Liver (tissue), 9 donors: ENCODE results near the gene RNLS. TPM values are rescaled to one million over a fixed set of nuclear protein-coding genes. Genes with fewer than 3 reads are reported as not detected.
"Not testable (repeated sequence)": the region's sequence is repeated elsewhere in the genome, so short reads cannot be mapped to it uniquely, and the experiment has no call there.

Experiments
- DNase-seq: peaks from one replicate; pipeline ENCODE4 v3.0.0-alpha.2; 2017; ENCODE audit warnings: low spot score
- H3K27ac ChIP-seq, 2 donors: one replicate each; pipeline ENCODE4 v1.7.0; 2013; ENCODE audit warnings: inconsistent platforms in 2 of 2, low read length in 2 of 2, control low read depth in 1 of 2, low read depth in 1 of 2, mild to moderate bottlenecking in 1 of 2
- H3K27me3 ChIP-seq, 4 donors: one replicate each; pipeline versions ENCODE4 v1.6.1 to v1.7.0; 2013; ENCODE audit warnings: low read length in 3 of 4, inconsistent platforms in 1 of 4, mild to moderate bottlenecking in 1 of 4, moderate library complexity in 1 of 4; ENCODE audit not compliant: control insufficient read depth in 4 of 4, insufficient read depth in 4 of 4
- H3K36me3 ChIP-seq, 4 donors: one replicate each; pipeline versions ENCODE4 v1.6.1 to v1.7.0; 2013; ENCODE audit warnings: low read length in 3 of 4, mild to moderate bottlenecking in 3 of 4, low read depth in 1 of 4, moderate library complexity in 1 of 4; ENCODE audit not compliant: control insufficient read depth in 4 of 4, insufficient read depth in 3 of 4
- H3K4me1 ChIP-seq, 4 donors: one replicate each; pipeline versions ENCODE4 v1.6.1 to v1.7.0; 2013; ENCODE audit warnings: low read length in 3 of 4, mild to moderate bottlenecking in 3 of 4, moderate library complexity in 1 of 4; ENCODE audit not compliant: control insufficient read depth in 4 of 4, insufficient read depth in 4 of 4
- H3K4me3 ChIP-seq, 3 donors: one replicate each; pipeline versions ENCODE4 v1.6.1 to v1.7.0; 2013; ENCODE audit warnings: low read length in 3 of 3, control low read depth in 1 of 3, low read depth in 1 of 3, mild to moderate bottlenecking in 1 of 3
- H3K9ac ChIP-seq, 2 donors: one replicate each; pipeline ENCODE4 v1.7.0; 2013; ENCODE audit warnings: low read length in 2 of 2, mild to moderate bottlenecking in 2 of 2, moderate library complexity in 2 of 2, control low read depth in 1 of 2, low read depth in 1 of 2
- H3K9me3 ChIP-seq, 4 donors: one replicate each; pipeline versions ENCODE4 v1.6.1 to v1.7.0; 2013; ENCODE audit warnings: low read length in 3 of 4; ENCODE audit not compliant: control insufficient read depth in 4 of 4
- EGR1 ChIP-seq, 2 donors: IDR thresholded peaks; 2 replicates each; pipeline ENCODE4 v1.6.1; 2016 to 2018; ENCODE audit warnings: antibody characterized with exemption in 2 of 2, low read depth in 2 of 2
- FOXA1 ChIP-seq: IDR thresholded peaks from 2 replicates; pipeline ENCODE4 v1.6.1; 2016; ENCODE audit warnings: antibody characterized with exemption
- HNF4A ChIP-seq, 2 donors: conservative IDR thresholded peaks; 2 replicates each; pipeline ENCODE4 v1.6.1; 2016; ENCODE audit warnings: antibody characterized with exemption in 2 of 2, mild to moderate bottlenecking in 2 of 2
- HNF4G ChIP-seq: IDR thresholded peaks from 2 replicates; pipeline ENCODE4 v1.6.1; 2016; ENCODE audit warnings: antibody characterized with exemption
- JUND ChIP-seq, 2 donors: IDR thresholded peaks; 2 replicates each; pipeline ENCODE4 v1.6.1; 2016; ENCODE audit warnings: antibody characterized with exemption in 2 of 2
- MAX ChIP-seq: IDR thresholded peaks from 2 replicates; pipeline ENCODE4 v1.6.1; 2016; ENCODE audit warnings: antibody characterized with exemption
- NR2F2 ChIP-seq: IDR thresholded peaks from 2 replicates; pipeline ENCODE4 v1.6.1; 2016; ENCODE audit warnings: antibody characterized with exemption
- RAD21 ChIP-seq, 2 donors: IDR thresholded peaks; 2 replicates each; pipeline ENCODE4 v1.6.1; 2016; ENCODE audit warnings: antibody characterized with exemption in 2 of 2, mild to moderate bottlenecking in 2 of 2
- RXRA ChIP-seq, 2 donors: IDR thresholded peaks; 2 replicates each; pipeline ENCODE4 v1.6.1; 2017 to 2018; ENCODE audit warnings: antibody characterized with exemption in 2 of 2, mild to moderate bottlenecking in 1 of 2
- SP1 ChIP-seq: IDR thresholded peaks from 2 replicates; pipeline ENCODE4 v1.6.1; 2018; ENCODE audit warnings: antibody characterized with exemption, mild to moderate bottlenecking
- TAF1 ChIP-seq: conservative IDR thresholded peaks from 2 replicates; pipeline ENCODE4 v1.6.1; 2016; ENCODE audit warnings: antibody characterized with exemption, mild to moderate bottlenecking
- YY1 ChIP-seq: IDR thresholded peaks from 2 replicates; pipeline ENCODE4 v1.6.1; 2016; ENCODE audit warnings: antibody characterized with exemption, mild to moderate bottlenecking
- WGBS: extraction: QIAGEN DNeasy Blood & Tissue Kit; methylation state at CpG from one replicate; pipeline ENCODE4 v1.1.7; 2013; 5-methylcytosine and 5-hydroxymethylcytosine counted together
- polyA plus RNA-seq, 2 donors: library from polyadenylated mRNA; stranded (reverse) in 1 of 2; unstranded in 1 of 2; fragments of 200-250 nt in 1 of 2; fragments of >200 nt in 1 of 2; fragmentation: Nextera tagmentation in 1 of 2; extraction: Ambion mirVana in 1 of 2; gene quantifications; one replicate each; pipeline versions ENCODE4 v1.2.1 to v1.2.3, GENCODE V29; 2013 to 2015
- total RNA-seq, 2 donors: library from RNA; depleted of rRNA; stranded (reverse); fragments of >200 nt; gene quantifications; one replicate each; pipeline ENCODE4 v1.2.3, GENCODE V29; 2014
- TF ChIP-seq, protein P1 (sequence below): IDR thresholded peaks from 2 replicates; pipeline ENCODE4 v1.6.1; 2016; ENCODE audit warnings: antibody characterized with exemption, mild to moderate bottlenecking
- TF ChIP-seq, protein P2 (sequence below): fragments of 150-350 bp; IDR thresholded peaks from 2 replicates; pipeline ENCODE4 v1.5.1; 2017; ENCODE audit warnings: improper control_type of control experiment, low read depth, low read length; ENCODE audit not compliant: missing input control
- donor health status: healthy.
- donor health status: healthy.
- donor health status: healthy.
- donor health status: healthy.
- donor health status: healthy.

The RNLS gene
- total and polyA plus RNA-seq, 4 donors: 4.1 to 12.4 (median 7.5) TPM

DNA sequence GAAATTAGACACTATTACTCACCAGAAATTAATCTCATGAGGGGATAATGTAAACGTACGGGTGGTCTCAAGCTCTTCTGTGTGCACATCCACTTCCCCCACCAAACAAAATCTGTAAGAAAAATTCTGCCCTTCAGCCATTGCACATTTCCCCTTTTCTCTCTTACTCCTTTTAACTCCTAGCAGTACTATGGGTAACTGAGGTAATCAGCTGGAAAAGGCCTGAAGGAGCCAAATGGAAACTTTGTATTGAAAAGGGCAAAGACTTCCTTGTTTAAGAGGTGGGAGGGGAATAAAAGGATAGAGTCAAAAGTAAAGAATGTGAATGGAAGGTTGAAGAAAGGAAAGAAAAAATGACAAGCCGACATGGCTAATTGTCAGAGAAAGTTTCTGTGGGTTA lies 273.8 kb downstream of the RNLS start:
- no peak overlapping the region for H3K9ac ChIP-seq
- no peaks in the 10 kb centered on the region for H3K36me3 ChIP-seq
- no peak for DNase-seq
- H3K9me3 ChIP-seq: no peaks in the 10 kb centered on the region
- H3K27ac ChIP-seq: no peak overlapping the region
- TF ChIP-seq YY1: no peak
- TF ChIP-seq, protein P1, sequence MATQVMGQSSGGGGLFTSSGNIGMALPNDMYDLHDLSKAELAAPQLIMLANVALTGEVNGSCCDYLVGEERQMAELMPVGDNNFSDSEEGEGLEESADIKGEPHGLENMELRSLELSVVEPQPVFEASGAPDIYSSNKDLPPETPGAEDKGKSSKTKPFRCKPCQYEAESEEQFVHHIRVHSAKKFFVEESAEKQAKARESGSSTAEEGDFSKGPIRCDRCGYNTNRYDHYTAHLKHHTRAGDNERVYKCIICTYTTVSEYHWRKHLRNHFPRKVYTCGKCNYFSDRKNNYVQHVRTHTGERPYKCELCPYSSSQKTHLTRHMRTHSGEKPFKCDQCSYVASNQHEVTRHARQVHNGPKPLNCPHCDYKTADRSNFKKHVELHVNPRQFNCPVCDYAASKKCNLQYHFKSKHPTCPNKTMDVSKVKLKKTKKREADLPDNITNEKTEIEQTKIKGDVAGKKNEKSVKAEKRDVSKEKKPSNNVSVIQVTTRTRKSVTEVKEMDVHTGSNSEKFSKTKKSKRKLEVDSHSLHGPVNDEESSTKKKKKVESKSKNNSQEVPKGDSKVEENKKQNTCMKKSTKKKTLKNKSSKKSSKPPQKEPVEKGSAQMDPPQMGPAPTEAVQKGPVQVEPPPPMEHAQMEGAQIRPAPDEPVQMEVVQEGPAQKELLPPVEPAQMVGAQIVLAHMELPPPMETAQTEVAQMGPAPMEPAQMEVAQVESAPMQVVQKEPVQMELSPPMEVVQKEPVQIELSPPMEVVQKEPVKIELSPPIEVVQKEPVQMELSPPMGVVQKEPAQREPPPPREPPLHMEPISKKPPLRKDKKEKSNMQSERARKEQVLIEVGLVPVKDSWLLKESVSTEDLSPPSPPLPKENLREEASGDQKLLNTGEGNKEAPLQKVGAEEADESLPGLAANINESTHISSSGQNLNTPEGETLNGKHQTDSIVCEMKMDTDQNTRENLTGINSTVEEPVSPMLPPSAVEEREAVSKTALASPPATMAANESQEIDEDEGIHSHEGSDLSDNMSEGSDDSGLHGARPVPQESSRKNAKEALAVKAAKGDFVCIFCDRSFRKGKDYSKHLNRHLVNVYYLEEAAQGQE: no peak
- no peak for TF ChIP-seq EGR1 (IDR thresholded peaks at IDR 0.05; ENCODE audit: low read depth in 2 of 2)
- no peak for TF ChIP-seq RXRA (IDR thresholded peaks at IDR 0.05)
- no peak for TF ChIP-seq TAF1
- no peak for TF ChIP-seq SP1
- no peak for TF ChIP-seq MAX
- no peak for TF ChIP-seq HNF4A (conservative IDR thresholded peaks at IDR 0.05)
- no peak for TF ChIP-seq HNF4G
- no peaks in the 10 kb centered on the region for H3K4me1 ChIP-seq
- no peaks in the 10 kb centered on the region for H3K27me3 ChIP-seq
- H3K4me3 ChIP-seq: no peak overlapping the region
- 95% methylated on average over 3 of the region's 3 CpGs for WGBS

- H3K36me3 ChIP-seq, DNase-seq, H3K4me3 ChIP-seq, H3K27ac ChIP-seq, H3K27me3 ChIP-seq, H3K4me1 ChIP-seq, H3K9me3 ChIP-seq, H3K9ac ChIP-seq: not testable (repeated sequence)
- 96% methylated on average over 2 of the region's 2 CpGs for WGBS
Measured at GRCh38 chr10:88308361-88308760, 274.8 kb downstream of the RNLS start.

DNA sequence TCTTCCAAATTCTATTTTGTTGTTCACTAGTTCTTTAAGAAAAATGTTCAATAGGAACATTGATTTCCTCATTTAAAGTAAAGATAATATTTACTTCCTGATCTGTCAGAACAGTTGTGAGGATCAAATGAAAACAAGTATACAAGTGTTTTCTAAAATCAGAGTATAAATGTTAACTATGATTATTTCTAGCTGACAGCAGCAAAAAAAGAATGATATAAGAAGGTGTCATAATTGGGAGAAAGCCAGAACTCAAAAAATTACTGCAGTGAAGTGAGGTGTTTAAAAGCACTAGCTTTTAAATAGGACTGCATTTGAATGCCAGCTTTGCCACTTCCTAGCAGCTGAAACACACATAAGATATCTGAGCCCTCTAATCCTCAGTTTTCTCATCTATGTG lies 283.3 kb downstream of the RNLS start:
- TF ChIP-seq SP1: no peak
- TF ChIP-seq, protein P2, sequence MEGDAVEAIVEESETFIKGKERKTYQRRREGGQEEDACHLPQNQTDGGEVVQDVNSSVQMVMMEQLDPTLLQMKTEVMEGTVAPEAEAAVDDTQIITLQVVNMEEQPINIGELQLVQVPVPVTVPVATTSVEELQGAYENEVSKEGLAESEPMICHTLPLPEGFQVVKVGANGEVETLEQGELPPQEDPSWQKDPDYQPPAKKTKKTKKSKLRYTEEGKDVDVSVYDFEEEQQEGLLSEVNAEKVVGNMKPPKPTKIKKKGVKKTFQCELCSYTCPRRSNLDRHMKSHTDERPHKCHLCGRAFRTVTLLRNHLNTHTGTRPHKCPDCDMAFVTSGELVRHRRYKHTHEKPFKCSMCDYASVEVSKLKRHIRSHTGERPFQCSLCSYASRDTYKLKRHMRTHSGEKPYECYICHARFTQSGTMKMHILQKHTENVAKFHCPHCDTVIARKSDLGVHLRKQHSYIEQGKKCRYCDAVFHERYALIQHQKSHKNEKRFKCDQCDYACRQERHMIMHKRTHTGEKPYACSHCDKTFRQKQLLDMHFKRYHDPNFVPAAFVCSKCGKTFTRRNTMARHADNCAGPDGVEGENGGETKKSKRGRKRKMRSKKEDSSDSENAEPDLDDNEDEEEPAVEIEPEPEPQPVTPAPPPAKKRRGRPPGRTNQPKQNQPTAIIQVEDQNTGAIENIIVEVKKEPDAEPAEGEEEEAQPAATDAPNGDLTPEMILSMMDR: no peak
- TF ChIP-seq RAD21 (IDR thresholded peaks at IDR 0.05): no peak
- no peak for TF ChIP-seq JUND (IDR thresholded peaks at IDR 0.05)
- TF ChIP-seq EGR1 (IDR thresholded peaks at IDR 0.05; ENCODE audit: low read depth in 2 of 2): no peak
- TF ChIP-seq NR2F2: no peak
- no peak for TF ChIP-seq YY1
- TF ChIP-seq FOXA1: no peak
- no peak for TF ChIP-seq MAX
- DNase-seq: no peak
- H3K27ac ChIP-seq: no peak overlapping the region

More for the DNA sequence above, 283.3 kb downstream of the RNLS start:
- H3K9ac ChIP-seq: no peak overlapping the region
- H3K36me3 ChIP-seq: no peaks in the 10 kb centered on the region
- H3K4me1 ChIP-seq: no peaks in the 10 kb centered on the region
- no peak overlapping the region for H3K4me3 ChIP-seq
- no peaks in the 10 kb centered on the region for H3K9me3 ChIP-seq
- no peaks in the 10 kb centered on the region for H3K27me3 ChIP-seq
